WTC11 (cell line): ENCODE measurements around the gene DNAH11.

ENCODE experiments used
- CTCF ChIP-seq: fragments of 200-600 bp; IDR thresholded peaks from 2 replicates; pipeline ENCODE4 v1.8.0; 2022; ENCODE audit warnings: antibody characterized with exemption
- E2F4 ChIP-seq: sonication (generic); formaldehyde crosslinking; IDR thresholded peaks from 2 replicates; pipeline ENCODE4 v1.8.1; 2022; ENCODE audit warnings: low read depth, mild to moderate bottlenecking, moderate library complexity, missing genetic modification reagents, borderline replicate concordance
- ELF4 ChIP-seq: sonication (generic); formaldehyde crosslinking; IDR thresholded peaks from 2 replicates; pipeline ENCODE4 v1.8.1; 2022; ENCODE audit warnings: low read depth, mild to moderate bottlenecking, moderate library complexity, missing genetic modification reagents
- HMGXB4 ChIP-seq: sonication (generic); formaldehyde crosslinking; IDR thresholded peaks from 2 replicates; pipeline ENCODE4 v1.8.1; 2023; ENCODE audit warnings: mild to moderate bottlenecking, moderate library complexity, missing genetic modification reagents
- JUN ChIP-seq: sonication (generic); formaldehyde crosslinking; IDR thresholded peaks from 2 replicates; pipeline ENCODE4 v1.8.0; 2023; ENCODE audit warnings: mild to moderate bottlenecking, missing genetic modification reagents
- NR2C2 ChIP-seq: sonication (generic); formaldehyde crosslinking; IDR thresholded peaks from 2 replicates; pipeline ENCODE4 v1.8.0; 2022; ENCODE audit warnings: mild to moderate bottlenecking, missing genetic modification reagents
- PREB ChIP-seq: sonication (generic); formaldehyde crosslinking; IDR thresholded peaks from 2 replicates; pipeline ENCODE4 v1.8.1; 2022; ENCODE audit warnings: mild to moderate bottlenecking, missing genetic modification reagents, moderate library complexity, borderline replicate concordance
- USF1 ChIP-seq: sonication (generic); formaldehyde crosslinking; IDR thresholded peaks from 2 replicates; pipeline ENCODE4 v1.8.0; 2022; ENCODE audit warnings: mild to moderate bottlenecking, missing genetic modification reagents
- ZNF121 ChIP-seq: sonication (generic); formaldehyde crosslinking; IDR thresholded peaks from 2 replicates; pipeline ENCODE4 v1.8.0; 2023; ENCODE audit warnings: missing genetic modification reagents
- ZNF232 ChIP-seq: sonication (generic); formaldehyde crosslinking; IDR thresholded peaks from 2 replicates; pipeline ENCODE4 v1.8.0; 2022; ENCODE audit warnings: mild to moderate bottlenecking, missing genetic modification reagents

GRCh38 chr7:21749378-21749777 lies 206.5 kb downstream of the DNAH11 start:
- TF ChIP-seq JUN (no peak), ZNF121 (CRISPR knock-in tag) (no peak), PREB (no peak), ZNF232 (CRISPR knock-in tag) (no peak), CTCF (no peak), USF1 (CRISPR knock-in tag) (no peak), NR2C2 (CRISPR knock-in tag) (no peak), HMGXB4 (CRISPR knock-in tag) (no peak), ELF4 (CRISPR knock-in tag) (no peak), E2F4 (CRISPR knock-in tag) (no peak)
